Muscle of leg (tissue), 11 donors: ENCODE results near the gene DCDC2. TPM values are rescaled to one million over a fixed set of nuclear protein-coding genes. Genes with fewer than 3 reads are reported as not detected.
"Not testable (repeated sequence)": the region's sequence is repeated elsewhere in the genome, so short reads cannot be mapped to it uniquely, and the experiment has no call there.

Source experiments
- DNase-seq: peaks from one replicate; pipeline ENCODE4 v3.0.0; 2013
- H3K27ac ChIP-seq: one replicate; pipeline ENCODE4 v1.5.1; 2013; ENCODE audit warnings: mild to moderate bottlenecking, low read length, control low read depth
- H3K27me3 ChIP-seq: one replicate; pipeline ENCODE4 v1.6.1; 2013; ENCODE audit warnings: low read length; ENCODE audit not compliant: control insufficient read depth, insufficient read depth
- H3K36me3 ChIP-seq: one replicate; pipeline ENCODE4 v1.6.1; 2013; ENCODE audit warnings: low read length; ENCODE audit not compliant: control insufficient read depth, insufficient read depth
- H3K4me1 ChIP-seq: one replicate; pipeline ENCODE4 v1.6.1; 2013; ENCODE audit warnings: low read length; ENCODE audit not compliant: control insufficient read depth, insufficient read depth
- H3K4me3 ChIP-seq: one replicate; pipeline ENCODE4 v1.5.1; 2013; ENCODE audit warnings: low read length, control low read depth
- H3K9me3 ChIP-seq: replicated peaks from 2 replicates; pipeline ENCODE4 v1.6.1; 2013; ENCODE audit warnings: low read depth, low read length; ENCODE audit not compliant: control insufficient read depth
- WGBS: methylation state at CpG from one replicate; pipeline ENCODE4 v1.1.5; 2013; ENCODE audit warnings: missing lambda C conversion rate; ENCODE audit not compliant: insufficient coverage; 5-methylcytosine and 5-hydroxymethylcytosine counted together
- polyA plus RNA-seq, 8 donors: library from polyadenylated mRNA; unstranded; fragments of 120-200 nt; gene quantifications; one replicate each; pipeline versions ENCODE4 v1.2.1 to v1.2.3, GENCODE V29; 2013; ENCODE audit warnings: inconsistent platforms in 1 of 8, low replicate concordance in 1 of 8; ENCODE audit not compliant: insufficient read length in 8 of 8, insufficient read depth in 1 of 8
- total RNA-seq: library from RNA; stranded (reverse); fragments of 120-200 nt; gene quantifications from one replicate; pipeline ENCODE4 v1.2.4, GENCODE V29; 2013

Gene DCDC2
- total and polyA plus RNA-seq, 9 donors = 0.04 to 0.60 (median 0.17) TPM

GRCh38 chr6:24306038-24306437, 51.8 kb downstream of the DCDC2 start:
- H3K36me3 ChIP-seq = no peaks in the 10 kb centered on the region
- DNase-seq = no peak
- no peaks in the 10 kb centered on the region for H3K4me1 ChIP-seq
- WGBS = 95% methylated on average over 3 of the region's 4 CpGs
- H3K4me3 ChIP-seq = no peak overlapping the region
- H3K27ac ChIP-seq = no peak overlapping the region
- no peaks in the 10 kb centered on the region for H3K27me3 ChIP-seq
- H3K9me3 ChIP-seq = no peaks in the 10 kb centered on the region

GRCh38 chr6:24296944-24297343, 60.9 kb downstream of the DCDC2 start:
- H3K4me3 ChIP-seq = no peak overlapping the region
- H3K27me3 ChIP-seq = no peaks in the 10 kb centered on the region
- DNase-seq = no peak
- no peak overlapping the region for H3K27ac ChIP-seq
- H3K4me1 ChIP-seq = no peaks in the 10 kb centered on the region
- no CpG with 5 or more reads among the region's 1 CpG for WGBS
- H3K36me3 ChIP-seq = no peaks in the 10 kb centered on the region
- no peaks in the 10 kb centered on the region for H3K9me3 ChIP-seq

GRCh38 chr6:24293852-24294251, 64.0 kb downstream of the DCDC2 start:
- 92% methylated on average over 2 of the region's 2 CpGs for WGBS
- H3K27me3 ChIP-seq, H3K36me3 ChIP-seq, H3K4me3 ChIP-seq, DNase-seq, H3K27ac ChIP-seq, H3K9me3 ChIP-seq, H3K4me1 ChIP-seq: not testable (repeated sequence)

DNA sequence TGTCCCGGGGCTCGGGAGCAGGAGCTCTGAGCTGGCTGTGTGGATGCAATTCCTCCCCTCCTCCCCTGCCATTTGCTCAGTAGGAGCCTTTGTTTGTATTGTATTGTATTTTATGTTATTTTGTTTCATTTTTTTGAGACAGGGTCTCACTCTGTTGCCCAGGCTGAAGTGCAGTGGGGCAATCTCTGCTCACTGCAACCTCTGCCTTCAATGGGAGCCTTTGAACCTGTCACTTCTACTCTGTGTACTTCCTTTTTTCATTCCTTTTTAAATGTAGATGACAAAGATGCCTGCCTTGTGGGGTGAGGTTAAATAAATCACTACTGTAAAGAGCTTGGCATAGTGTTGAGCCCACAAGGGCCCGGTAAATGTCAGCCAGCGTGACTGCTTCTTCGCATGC, 70.6 kb downstream of the DCDC2 start:
- no peak for DNase-seq
- WGBS = 100% methylated on average over 3 of the region's 5 CpGs
- no peak overlapping the region for H3K27ac ChIP-seq
- H3K4me3 ChIP-seq = no peak overlapping the region
- H3K27me3 ChIP-seq = no peaks in the 10 kb centered on the region
- H3K4me1 ChIP-seq = peaks cover 4% of the 10 kb centered on the region
- H3K36me3 ChIP-seq = no peaks in the 10 kb centered on the region
- no peaks in the 10 kb centered on the region for H3K9me3 ChIP-seq

DNA sequence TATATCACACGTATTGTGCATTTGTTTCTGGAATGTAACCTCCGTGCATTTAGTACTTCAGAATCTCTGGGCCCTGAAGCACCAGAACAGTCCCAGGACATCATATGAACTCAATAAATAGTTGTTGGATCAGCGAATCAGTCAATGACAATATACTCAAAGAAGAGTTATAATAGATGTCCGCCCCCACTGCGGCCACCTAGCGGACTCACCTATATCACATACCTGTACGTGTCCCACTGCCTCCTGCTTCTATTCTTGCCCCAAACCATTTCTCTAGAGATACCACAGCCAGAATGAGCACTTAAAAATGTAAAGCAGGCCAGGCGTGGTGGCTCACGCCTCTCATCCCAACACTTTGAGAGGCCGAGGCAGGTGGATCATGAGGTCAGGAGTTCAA, 73.9 kb downstream of the DCDC2 start:
- Histone ChIP-seq H3K4me3 (no peak overlapping the region), H3K4me1 (peaks cover 4% of the 10 kb centered on the region), H3K9me3 (no peaks in the 10 kb centered on the region), H3K36me3 (no peaks in the 10 kb centered on the region), H3K27me3 (no peaks in the 10 kb centered on the region), H3K27ac (no peak overlapping the region)
- WGBS = 95% methylated on average over 7 of the region's 10 CpGs
- DNase-seq = no peak

DNA sequence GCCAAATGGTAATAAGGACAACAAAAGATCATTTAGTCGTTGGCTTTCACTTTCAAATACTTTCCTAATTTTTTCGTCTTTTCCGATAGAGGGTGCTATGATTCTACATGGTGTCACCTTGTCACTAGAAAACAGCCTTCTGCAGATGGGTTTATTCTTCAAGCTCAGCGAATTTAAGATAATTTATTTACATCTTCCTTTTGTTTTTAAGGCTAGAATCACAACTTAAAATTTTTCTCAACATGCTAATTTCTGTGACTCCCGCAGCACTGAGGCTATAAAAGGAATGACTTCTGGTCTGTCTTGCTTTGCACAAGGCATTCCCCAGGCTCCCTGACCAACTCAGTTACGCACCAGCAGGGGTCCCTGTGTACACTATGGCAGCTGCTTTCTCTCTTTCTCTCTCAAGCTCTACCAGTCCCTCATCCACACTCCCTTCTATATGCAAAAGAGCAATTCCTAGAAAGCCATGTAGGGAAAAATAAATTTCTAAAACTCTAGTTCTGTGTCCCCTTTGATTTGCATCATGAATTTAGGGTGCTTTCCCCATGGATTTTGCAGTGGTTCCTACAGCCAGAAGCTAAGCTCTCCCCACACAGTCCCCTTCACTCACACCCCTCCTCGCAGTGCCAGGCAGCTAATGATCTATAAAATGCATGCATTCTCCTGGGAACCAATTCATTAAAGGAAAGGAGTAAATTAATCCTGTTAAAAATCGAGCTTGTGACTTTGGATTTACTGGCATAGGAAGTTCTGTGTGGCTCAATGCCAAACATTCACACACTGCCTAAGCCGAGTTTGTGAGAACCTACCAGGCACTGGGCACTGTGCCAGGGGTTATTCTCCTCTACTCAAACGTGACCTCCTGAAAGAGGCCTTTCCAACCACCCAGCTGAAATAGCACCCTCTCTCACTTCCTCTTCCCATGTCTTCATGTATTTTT, 74.5 kb downstream of the DCDC2 start:
- H3K9me3 ChIP-seq = no peaks in the 10 kb centered on the region
- peak; percentile 83 for DNase-seq
- no peaks in the 10 kb centered on the region for H3K27me3 ChIP-seq
- no peak overlapping the region for H3K4me3 ChIP-seq
- H3K27ac ChIP-seq = no peak overlapping the region
- H3K4me1 ChIP-seq = peaks cover 4% of the 10 kb centered on the region
- H3K36me3 ChIP-seq = no peaks in the 10 kb centered on the region
- WGBS = 4% methylated on average over 4 of the region's 10 CpGs

- Histone ChIP-seq H3K4me3 (no peak overlapping the region), H3K36me3 (no peaks in the 10 kb centered on the region), H3K4me1 (no peaks in the 10 kb centered on the region), H3K9me3 (no peaks in the 10 kb centered on the region), H3K27me3 (no peaks in the 10 kb centered on the region), H3K27ac (no peak overlapping the region)
- DNase-seq = peak; percentile 23
- no CpG with 5 or more reads among the region's 1 CpG for WGBS
These were observed 83.3 kb downstream of the DCDC2 start for GRCh38 chr6:24274441-24275083.

DNA sequence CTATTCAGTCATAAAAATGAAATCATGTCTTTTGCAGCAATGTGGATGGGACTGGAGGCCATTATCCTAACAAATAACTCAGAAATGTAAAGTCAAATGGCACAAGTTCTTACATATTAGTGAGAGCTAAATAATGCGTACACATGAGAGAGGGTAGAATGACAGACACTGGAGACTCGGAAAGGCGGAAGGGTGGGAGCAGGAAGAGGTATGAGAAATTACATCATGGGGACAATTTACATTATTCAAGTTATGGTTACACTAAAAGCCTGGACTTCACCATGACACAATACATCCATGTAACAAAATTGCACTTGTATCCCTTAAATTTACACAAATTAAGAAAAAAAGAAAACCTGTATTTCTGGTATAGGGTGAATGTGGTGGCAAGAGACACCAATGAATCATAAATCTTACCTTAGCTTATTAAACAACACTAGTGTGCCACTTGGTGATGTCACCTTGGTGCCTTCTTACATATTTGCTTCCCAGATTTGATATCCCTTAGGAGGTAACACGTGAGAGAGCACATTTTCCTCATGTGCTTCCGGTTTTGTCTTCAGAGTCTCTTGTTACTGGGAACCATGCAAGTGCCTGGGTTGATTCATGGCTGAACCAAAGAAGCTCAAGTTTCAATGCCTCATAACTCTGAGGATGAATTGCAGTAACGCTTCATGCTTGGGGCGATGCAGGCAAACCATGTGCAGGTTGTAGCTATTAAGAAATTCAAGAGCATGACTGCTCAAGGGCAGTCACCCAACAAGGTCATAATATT, 84.6 kb downstream of the DCDC2 start:
- 18% methylated on average over 4 of the region's 7 CpGs for WGBS
- Histone ChIP-seq H3K4me3 (no peak overlapping the region), H3K9me3 (no peaks in the 10 kb centered on the region), H3K27me3 (no peaks in the 10 kb centered on the region), H3K4me1 (no peaks in the 10 kb centered on the region), H3K36me3 (no peaks in the 10 kb centered on the region), H3K27ac (no peak overlapping the region)
- peak; percentile 6 for DNase-seq

GRCh38 chr6:24272553-24272952, 85.3 kb downstream of the DCDC2 start:
- Histone ChIP-seq H3K4me3 (no peak overlapping the region), H3K9me3 (no peaks in the 10 kb centered on the region), H3K27ac (no peak overlapping the region), H3K36me3 (no peaks in the 10 kb centered on the region), H3K27me3 (no peaks in the 10 kb centered on the region), H3K4me1 (no peaks in the 10 kb centered on the region)
- no peak for DNase-seq

- Histone ChIP-seq H3K27ac (no peak overlapping the region), H3K36me3 (no peaks in the 10 kb centered on the region), H3K4me3 (no peak overlapping the region), H3K27me3 (no peaks in the 10 kb centered on the region), H3K4me1 (no peaks in the 10 kb centered on the region), H3K9me3 (no peaks in the 10 kb centered on the region)
- DNase-seq = no peak
- WGBS = no CpG with 5 or more reads among the region's 1 CpG
These were observed 85.7 kb downstream of the DCDC2 start for GRCh38 chr6:24272148-24272547.
